Colonic mucosa (tissue), 4 donors: ENCODE data around the gene SRSF7. TPM values are rescaled to one million over a fixed set of nuclear protein-coding genes. Genes with fewer than 3 reads are reported as not detected.

Experiments used
- DNase-seq: peaks from one replicate; pipeline ENCODE4 v3.0.0-alpha.2; 2020
- H3K27ac ChIP-seq: fragments of 200-600 bp; one replicate; pipeline ENCODE4 v1.8.0; 2021
- H3K27me3 ChIP-seq: fragments of 200-600 bp; one replicate; pipeline ENCODE4 v1.8.0; 2021
- H3K36me3 ChIP-seq: fragments of 200-600 bp; one replicate; pipeline ENCODE4 v1.8.0; 2021
- H3K4me1 ChIP-seq: fragments of 200-600 bp; one replicate; pipeline ENCODE4 v1.8.0; 2021; ENCODE audit warnings: mild to moderate bottlenecking
- H3K4me3 ChIP-seq: fragments of 200-600 bp; one replicate; pipeline ENCODE4 v1.8.0; 2021
- H3K9ac ChIP-seq, 2 donors: one replicate each; pipeline ENCODE4 v1.7.0; 2013; ENCODE audit warnings: control low read depth in 2 of 2, low read depth in 2 of 2, low read length in 2 of 2
- H3K9me3 ChIP-seq: fragments of 200-600 bp; one replicate; pipeline ENCODE4 v1.8.0; 2021
- intact Hi-C: fragments of 100-400 bp; cut with DNase I; formaldehyde crosslinking; loops from one replicate; pipeline ENCODE4 v1.14.1; 2022
- total RNA-seq, 2 donors: library from RNA; stranded (reverse); fragmentation: NEBNext Ultra II Directional in 1 of 2; extraction: Animal tissue kit (Norgen Biotek cat#: 25700) in 1 of 2; gene quantifications; one replicate each; pipeline ENCODE4 v1.2.1, GENCODE V29; 2021
- TF ChIP-seq, protein P1 (sequence below): fragments of 200-600 bp; IDR thresholded peaks from one replicate; pipeline ENCODE4 v1.8.0; 2022; ENCODE audit warnings: antibody characterized with exemption, mild to moderate bottlenecking
- donor health status: healthy.
- donor health status: DM: no; HTN: no; CAD: no.
- donor health status: DM: no; HTN: no; CAD: no.

The SRSF7 gene
- total RNA-seq, 2 donors from 2014 or later, result 119 to 157 TPM

DNA sequence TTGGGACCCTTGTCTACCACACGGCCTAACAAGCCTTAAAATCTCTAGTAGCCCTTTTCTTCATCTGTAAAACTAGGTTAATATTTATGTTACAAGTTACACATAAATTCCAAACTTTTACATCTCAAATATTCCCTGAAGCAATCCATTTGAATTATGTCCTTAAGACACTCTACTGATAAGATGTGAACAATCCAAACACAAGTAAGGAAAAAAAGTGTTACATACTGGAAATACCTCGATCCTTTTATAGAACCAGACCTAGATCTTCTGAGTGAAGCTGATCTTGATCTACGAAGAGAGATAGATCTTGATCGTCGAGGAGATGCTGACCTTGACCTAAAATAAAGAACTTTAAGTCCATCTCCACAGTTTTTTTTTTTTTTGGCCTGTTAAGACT, 3.3 kb downstream of the SRSF7 start:
- DNase-seq, result no peak
- Histone ChIP-seq H3K36me3 (peaks cover 4% of the 10 kb centered on the region), H3K4me3 (no peak overlapping the region), H3K9ac (peak overlapping the region in 1 of 2 donors; percentile 9), H3K9me3 (no peaks in the 10 kb centered on the region), H3K27me3 (no peaks in the 10 kb centered on the region), H3K4me1 (peaks cover 18% of the 10 kb centered on the region), H3K27ac (no peak overlapping the region)
- intact Hi-C loops, result no loop called here
- TF ChIP-seq, protein P1, sequence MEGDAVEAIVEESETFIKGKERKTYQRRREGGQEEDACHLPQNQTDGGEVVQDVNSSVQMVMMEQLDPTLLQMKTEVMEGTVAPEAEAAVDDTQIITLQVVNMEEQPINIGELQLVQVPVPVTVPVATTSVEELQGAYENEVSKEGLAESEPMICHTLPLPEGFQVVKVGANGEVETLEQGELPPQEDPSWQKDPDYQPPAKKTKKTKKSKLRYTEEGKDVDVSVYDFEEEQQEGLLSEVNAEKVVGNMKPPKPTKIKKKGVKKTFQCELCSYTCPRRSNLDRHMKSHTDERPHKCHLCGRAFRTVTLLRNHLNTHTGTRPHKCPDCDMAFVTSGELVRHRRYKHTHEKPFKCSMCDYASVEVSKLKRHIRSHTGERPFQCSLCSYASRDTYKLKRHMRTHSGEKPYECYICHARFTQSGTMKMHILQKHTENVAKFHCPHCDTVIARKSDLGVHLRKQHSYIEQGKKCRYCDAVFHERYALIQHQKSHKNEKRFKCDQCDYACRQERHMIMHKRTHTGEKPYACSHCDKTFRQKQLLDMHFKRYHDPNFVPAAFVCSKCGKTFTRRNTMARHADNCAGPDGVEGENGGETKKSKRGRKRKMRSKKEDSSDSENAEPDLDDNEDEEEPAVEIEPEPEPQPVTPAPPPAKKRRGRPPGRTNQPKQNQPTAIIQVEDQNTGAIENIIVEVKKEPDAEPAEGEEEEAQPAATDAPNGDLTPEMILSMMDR, result no peak

DNA sequence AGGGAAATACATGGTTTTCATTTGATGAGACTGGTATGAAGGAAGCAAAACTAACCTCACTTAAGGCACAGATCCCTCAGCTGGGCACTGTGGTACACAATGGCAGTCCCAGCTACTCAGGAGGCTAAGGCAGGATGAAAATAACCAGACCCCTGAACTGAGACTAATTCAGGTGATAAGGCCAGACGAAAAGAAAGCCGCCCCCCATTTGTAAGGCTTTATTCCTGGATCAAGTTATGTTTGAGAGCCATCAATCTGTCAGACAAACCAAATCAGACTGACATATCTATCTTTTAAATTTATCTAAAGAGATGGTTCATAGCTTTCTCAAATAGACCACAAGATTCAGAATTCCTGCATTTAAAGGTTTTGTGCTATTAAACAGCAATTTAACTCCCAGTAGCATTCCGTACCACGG, 4.1 kb downstream of the SRSF7 start:
- intact Hi-C loops, result no loop called here
- TF ChIP-seq, protein P1, result no peak
- H3K9ac ChIP-seq, result no peak overlapping the region
- no peaks in the 10 kb centered on the region for H3K9me3 ChIP-seq
- DNase-seq, result no peak
- H3K27me3 ChIP-seq, result no peaks in the 10 kb centered on the region
- no peak overlapping the region for H3K4me3 ChIP-seq
- H3K36me3 ChIP-seq, result peaks cover 4% of the 10 kb centered on the region
- peaks cover 19% of the 10 kb centered on the region for H3K4me1 ChIP-seq
- H3K27ac ChIP-seq, result no peak overlapping the region

DNA sequence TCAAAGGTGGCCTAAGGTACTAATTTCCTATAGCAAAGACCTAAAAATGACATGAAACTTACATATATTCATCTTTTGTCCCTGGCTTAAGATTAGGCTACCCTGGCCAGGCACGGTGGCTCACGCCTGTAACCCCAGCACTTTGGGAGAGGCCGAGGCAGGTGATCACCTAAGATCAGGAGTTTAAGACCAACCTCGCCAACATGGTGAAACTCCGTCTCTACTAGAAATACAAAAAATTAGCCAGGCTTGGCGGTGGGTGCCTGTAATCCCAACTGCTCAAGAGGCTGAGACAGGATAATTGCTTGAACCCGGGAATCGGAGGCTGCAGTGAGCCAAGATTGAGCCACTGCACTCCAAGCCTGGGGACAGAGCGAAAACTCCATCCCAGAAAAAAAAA, 5.9 kb downstream of the SRSF7 start:
- no peak for DNase-seq

DNA sequence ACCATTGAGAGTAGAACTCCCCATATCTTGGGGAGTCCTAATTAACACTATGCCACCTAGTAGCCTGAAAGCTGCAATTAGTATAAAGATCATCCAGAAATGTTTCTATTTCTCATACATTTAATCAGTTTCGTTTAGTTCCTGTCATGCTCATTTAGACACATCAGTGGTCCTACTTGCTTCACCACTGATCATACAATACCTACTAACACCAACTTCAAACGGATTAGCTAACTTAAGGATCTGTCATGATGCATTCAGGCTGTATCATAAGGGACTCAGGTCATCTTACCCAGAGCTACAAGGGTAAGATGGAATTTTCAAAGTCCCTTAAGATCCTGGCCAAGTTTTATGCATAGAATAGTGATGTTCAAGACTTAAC, 6.8 kb downstream of the SRSF7 start:
- no peaks in the 10 kb centered on the region for H3K27me3 ChIP-seq
- no peak overlapping the region for H3K27ac ChIP-seq
- no peaks in the 10 kb centered on the region for H3K9me3 ChIP-seq
- H3K36me3 ChIP-seq, result peaks cover 4% of the 10 kb centered on the region
- H3K4me3 ChIP-seq, result no peak overlapping the region
- H3K4me1 ChIP-seq, result peaks cover 21% of the 10 kb centered on the region
- TF ChIP-seq, protein P1, result no peak
- no peak for DNase-seq
- intact Hi-C loops, result loop anchor here (5.0 kb wide), 1 partner anchor 162 kb away; no protein-coding TSS in a partner anchor
- H3K9ac ChIP-seq, result no peak overlapping the region

More for the DNA sequence above, 5.9 kb downstream of the SRSF7 start:
- Histone ChIP-seq H3K36me3 (peaks cover 4% of the 10 kb centered on the region), H3K4me1 (peaks cover 25% of the 10 kb centered on the region), H3K4me3 (no peak overlapping the region), H3K27me3 (no peaks in the 10 kb centered on the region), H3K9me3 (no peaks in the 10 kb centered on the region), H3K27ac (no peak overlapping the region), H3K9ac (no peak overlapping the region)
- TF ChIP-seq, protein P1, result no peak
- intact Hi-C loops, result no loop called here

DNA sequence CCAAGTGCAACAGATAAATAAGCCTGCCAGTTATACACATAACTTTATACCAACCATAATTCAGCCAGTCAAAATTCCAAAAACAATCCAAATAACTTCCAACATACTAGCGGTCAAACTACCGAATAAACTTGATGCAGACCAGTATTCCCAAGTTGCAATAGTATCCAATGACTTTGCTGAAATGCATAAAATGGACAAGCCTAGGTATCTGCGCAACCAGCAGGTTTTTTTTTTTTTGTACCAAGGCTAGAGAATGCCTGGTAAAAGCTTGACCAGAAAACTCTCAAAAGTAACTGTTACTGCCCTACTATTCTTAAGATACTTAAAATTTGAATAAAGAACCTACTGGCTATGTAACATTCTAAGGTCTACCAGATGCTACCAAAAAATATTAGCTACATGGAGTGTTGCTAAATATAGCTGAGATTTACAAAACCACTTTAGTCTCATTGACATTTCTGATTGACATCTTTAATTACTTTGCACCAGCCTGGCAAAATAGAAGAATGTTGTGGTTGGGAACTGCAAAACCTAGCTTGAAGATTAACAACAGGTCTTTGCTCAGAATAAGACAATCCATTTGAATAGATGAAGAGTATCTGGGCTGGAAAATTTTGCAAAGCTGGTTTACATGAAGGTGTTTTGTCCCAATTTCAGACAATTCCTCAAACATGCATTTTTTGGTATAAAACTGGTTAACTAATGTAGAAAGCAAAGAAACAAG, 7.3 kb downstream of the SRSF7 start:
- Histone ChIP-seq H3K4me1 (peaks cover 20% of the 10 kb centered on the region), H3K9ac (no peak overlapping the region), H3K27me3 (no peaks in the 10 kb centered on the region), H3K4me3 (no peak overlapping the region), H3K27ac (no peak overlapping the region), H3K9me3 (no peaks in the 10 kb centered on the region), H3K36me3 (peaks cover 4% of the 10 kb centered on the region)
- no peak for DNase-seq
- intact Hi-C loops, result loop anchor here (5.0 kb wide), 1 partner anchor 162 kb away; no protein-coding TSS in a partner anchor
- TF ChIP-seq, protein P1, result no peak
